ENCODE measurements around the gene CTPS2.

- TF ChIP-seq CTCF (conservative IDR thresholded peaks at IDR 0.05; ENCODE audit: low read depth in 2 of 2) (no peak), EZH2 (IDR thresholded peaks at IDR 0.05; ENCODE audit: low read depth, unreplicated experiment) (no peak), POLR2AphosphoS5 (IDR thresholded peaks at IDR 0.05; ENCODE audit: low read depth) (no peak)
These were observed 6.4 kb upstream of the CTPS2 start for GRCh38 chrX:16718824-16719333.
